GM23248 (cell line): ENCODE data around the gene ELL2.

Experiments
- EZH2 ChIP-seq: fragments of 200-600 bp; sonication (generic); IDR thresholded peaks from 2 replicates; pipeline ENCODE4 v1.6.1; 2018; ENCODE audit warnings: antibody characterized with exemption, mild to moderate bottlenecking; ENCODE audit not compliant: insufficient read depth, poor library complexity, severe bottlenecking
- EZH2phosphoT487 ChIP-seq: fragments of 200-600 bp; sonication (generic); IDR thresholded peaks from 2 replicates; pipeline ENCODE4 v1.6.1; 2018; ENCODE audit warnings: antibody characterized with exemption, moderate library complexity, mild to moderate bottlenecking, low read depth; ENCODE audit not compliant: insufficient read depth

DNA sequence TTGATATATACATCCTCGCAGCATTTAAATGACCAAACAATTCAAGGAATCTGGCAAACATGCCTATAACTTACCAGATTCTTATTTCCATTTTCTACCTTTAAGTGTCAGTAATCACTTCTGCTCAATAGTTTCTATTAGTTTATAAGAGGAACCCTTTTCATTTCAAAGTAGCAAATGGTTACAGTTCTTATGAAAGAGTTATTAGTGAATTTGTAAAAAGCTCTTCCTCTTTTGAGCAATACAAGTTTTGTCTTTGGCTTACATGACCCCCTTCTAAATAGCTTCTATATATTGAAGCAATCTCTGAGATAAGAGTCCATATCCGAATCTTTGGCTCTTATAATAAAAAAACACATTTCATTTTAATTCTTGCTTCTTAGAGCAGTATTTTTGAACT lies 42.0 kb downstream of the ELL2 start:
- TF ChIP-seq EZH2: no peak
- no peak for TF ChIP-seq EZH2phosphoT487
